ENCODE data around the gene GDPD2. TPM values are rescaled to one million over a fixed set of nuclear protein-coding genes. Genes with fewer than 3 reads are reported as not detected.

Gene GDPD2
- total and polyA plus RNA-seq, 2 donors (not counting 3 experiments of a cell fraction or from before 2014, with no cell fraction given): 0.08 to 0.29 TPM

DNA sequence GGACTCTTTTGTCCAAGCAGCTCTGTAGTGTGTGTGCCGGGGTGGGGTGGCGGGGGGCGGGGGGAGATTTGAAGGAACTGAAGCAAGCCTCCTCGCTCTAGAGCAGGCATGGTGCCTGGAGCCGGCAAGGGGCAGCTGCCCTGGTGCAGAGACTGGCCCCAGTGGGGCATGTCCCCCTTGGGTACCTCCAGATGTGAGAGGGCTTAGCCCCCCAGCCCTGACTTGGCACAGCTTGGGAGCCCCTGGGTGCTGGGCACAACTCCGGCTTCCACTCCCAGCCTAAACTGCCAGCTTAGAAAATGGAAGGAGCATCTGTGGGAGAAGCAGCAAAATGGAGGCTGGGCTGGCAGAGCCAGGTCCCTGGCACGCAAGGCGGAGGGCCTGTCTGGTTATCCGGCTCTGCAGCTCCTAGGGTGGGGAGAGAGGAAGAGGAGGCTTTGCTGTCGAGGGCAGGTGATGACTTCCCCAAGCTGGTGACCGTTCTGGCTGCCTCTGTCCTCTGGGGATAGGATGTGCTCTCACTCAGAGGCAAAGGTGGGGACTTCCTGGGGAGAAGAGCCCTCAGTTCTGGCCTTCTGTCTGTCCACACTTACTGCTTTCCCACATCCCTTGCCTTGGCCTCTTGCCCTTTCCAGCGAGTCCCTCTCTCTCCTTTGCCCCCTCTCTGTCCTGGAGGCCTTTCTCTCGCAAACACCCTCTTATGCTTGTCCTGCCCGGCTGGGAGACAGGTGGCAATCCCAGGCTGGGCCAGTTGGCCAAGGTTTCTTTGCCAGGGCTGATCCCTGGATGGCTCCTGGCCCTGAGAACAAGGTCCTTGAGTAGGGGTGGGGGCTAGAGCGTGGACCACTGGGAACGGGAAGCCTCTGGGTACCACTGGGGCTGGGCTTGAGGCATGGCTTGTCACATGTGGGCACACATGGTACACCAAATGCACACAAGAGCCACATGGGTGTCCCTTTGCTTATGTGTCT is 23.6 kb downstream of the GDPD2 start:
- no peak overlapping the region for H2AFZ ChIP-seq (ENCODE audit: low read depth, low read length)
- intact Hi-C loops (cut with micrococcal nuclease): no loop called here
- no peak overlapping the region for H3K9ac ChIP-seq (replicated peaks; ENCODE audit: extremely low read depth, insufficient read depth, low read length)
- H4K20me1 ChIP-seq (replicated peaks; ENCODE audit: control insufficient read depth, extremely low read depth, insufficient read depth, low read length): no peaks in the 10 kb centered on the region
- no peaks in the 10 kb centered on the region for H3K9me1 ChIP-seq (replicated peaks; ENCODE audit: control insufficient read depth, extremely low read depth, insufficient read depth, low read length)
- DNase-seq (ENCODE audit: low read depth, low spot score) (no peak), FAIRE-seq (no peak)
- BruUV-seq (replicated peaks): no TSS peak
- H3K36me3 ChIP-seq (ENCODE audit: control insufficient read depth in 2 of 2, extremely low read depth in 1 of 2, insufficient read depth in 2 of 2, low read length in 2 of 2): no peaks in the 10 kb centered on the region
- H3K4me2 ChIP-seq (ENCODE audit: insufficient read depth, low read length): no peak overlapping the region
- H3K79me2 ChIP-seq (ENCODE audit: control insufficient read depth, insufficient read depth, low read length): no peaks in the 10 kb centered on the region
- no peak for TF ChIP-seq POLR2AphosphoS5 (IDR thresholded peaks at IDR 0.05; ENCODE audit: insufficient read depth, low read depth, low read length)
- TF ChIP-seq, protein P1, sequence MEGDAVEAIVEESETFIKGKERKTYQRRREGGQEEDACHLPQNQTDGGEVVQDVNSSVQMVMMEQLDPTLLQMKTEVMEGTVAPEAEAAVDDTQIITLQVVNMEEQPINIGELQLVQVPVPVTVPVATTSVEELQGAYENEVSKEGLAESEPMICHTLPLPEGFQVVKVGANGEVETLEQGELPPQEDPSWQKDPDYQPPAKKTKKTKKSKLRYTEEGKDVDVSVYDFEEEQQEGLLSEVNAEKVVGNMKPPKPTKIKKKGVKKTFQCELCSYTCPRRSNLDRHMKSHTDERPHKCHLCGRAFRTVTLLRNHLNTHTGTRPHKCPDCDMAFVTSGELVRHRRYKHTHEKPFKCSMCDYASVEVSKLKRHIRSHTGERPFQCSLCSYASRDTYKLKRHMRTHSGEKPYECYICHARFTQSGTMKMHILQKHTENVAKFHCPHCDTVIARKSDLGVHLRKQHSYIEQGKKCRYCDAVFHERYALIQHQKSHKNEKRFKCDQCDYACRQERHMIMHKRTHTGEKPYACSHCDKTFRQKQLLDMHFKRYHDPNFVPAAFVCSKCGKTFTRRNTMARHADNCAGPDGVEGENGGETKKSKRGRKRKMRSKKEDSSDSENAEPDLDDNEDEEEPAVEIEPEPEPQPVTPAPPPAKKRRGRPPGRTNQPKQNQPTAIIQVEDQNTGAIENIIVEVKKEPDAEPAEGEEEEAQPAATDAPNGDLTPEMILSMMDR (IDR thresholded peaks at IDR 0.05; ENCODE audit: extremely low read depth in 1 of 2, insufficient read depth in 1 of 2, low read depth in 1 of 2, low read length in 2 of 2): no peak
- TF ChIP-seq, protein P2, sequence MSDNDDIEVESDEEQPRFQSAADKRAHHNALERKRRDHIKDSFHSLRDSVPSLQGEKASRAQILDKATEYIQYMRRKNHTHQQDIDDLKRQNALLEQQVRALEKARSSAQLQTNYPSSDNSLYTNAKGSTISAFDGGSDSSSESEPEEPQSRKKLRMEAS (IDR thresholded peaks at IDR 0.05; ENCODE audit: insufficient read depth, insufficient read length): no peak
- no peak for TF ChIP-seq JUN (IDR thresholded peaks at IDR 0.05; ENCODE audit: borderline replicate concordance, insufficient read depth, insufficient read length, low read depth)
- TF ChIP-seq MYC (IDR thresholded peaks at IDR 0.05; ENCODE audit: low read depth, low read length): no peak
- TF ChIP-seq EZH2 (IDR thresholded peaks at IDR 0.05; ENCODE audit: borderline replicate concordance, low read depth, low read length, severe bottlenecking): no peak
- TF ChIP-seq POLR2A (IDR thresholded peaks at IDR 0.05; ENCODE audit: low read depth, low read length): no peak
- TF ChIP-seq GATA2 (IDR thresholded peaks at IDR 0.05; ENCODE audit: insufficient read depth, insufficient read length, low read depth, low read length): no peak
- TF ChIP-seq FOS (IDR thresholded peaks at IDR 0.05; ENCODE audit: borderline replicate concordance, insufficient read depth, low read length): no peak
- ChIA-PET CTCF (no interaction called here), POLR2A (no interaction called here)
- peaks cover 15 to 25% of the 10 kb centered on the region in 2 experiments for H3K27me3 ChIP-seq (ENCODE audit: control insufficient read depth in 2 of 2, insufficient read depth in 2 of 2, low read length in 2 of 2)
- H3K27ac ChIP-seq (ENCODE audit: insufficient read depth, low read depth, low read length): no peak overlapping the region
- H3K9me3 ChIP-seq (replicated peaks; ENCODE audit: control insufficient read depth, insufficient read depth, low read length): no peaks in the 10 kb centered on the region
- dilution Hi-C loops (cut with MboI; ENCODE audit: extremely low pct_ligation_motif_present, low sequenced_read_pairs): no loop called here
- no peaks in the 10 kb centered on the region for H3K4me1 ChIP-seq (ENCODE audit: control insufficient read depth, extremely low read depth, insufficient read depth, low read length)
- no peak overlapping the region for H3K4me3 ChIP-seq (replicated peaks in 1 of 3; ENCODE audit: insufficient read depth in 1 of 3, low read depth in 1 of 3, low read length in 3 of 3)
